Middle frontal gyrus (tissue), 1 donor: ENCODE data around the gene RNF186.
"Not testable (repeated sequence)": the region's sequence is repeated elsewhere in the genome, so short reads cannot be mapped to it uniquely, and the experiment has no call there.

Source experiments
- DNase-seq: peaks from one replicate; pipeline ENCODE4 v3.0.0-alpha.2; 2015; ENCODE audit warnings: low spot score; ENCODE audit errors: extremely low spot score

Gene RNF186, protein sequence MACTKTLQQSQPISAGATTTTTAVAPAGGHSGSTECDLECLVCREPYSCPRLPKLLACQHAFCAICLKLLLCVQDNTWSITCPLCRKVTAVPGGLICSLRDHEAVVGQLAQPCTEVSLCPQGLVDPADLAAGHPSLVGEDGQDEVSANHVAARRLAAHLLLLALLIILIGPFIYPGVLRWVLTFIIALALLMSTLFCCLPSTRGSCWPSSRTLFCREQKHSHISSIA

DNA sequence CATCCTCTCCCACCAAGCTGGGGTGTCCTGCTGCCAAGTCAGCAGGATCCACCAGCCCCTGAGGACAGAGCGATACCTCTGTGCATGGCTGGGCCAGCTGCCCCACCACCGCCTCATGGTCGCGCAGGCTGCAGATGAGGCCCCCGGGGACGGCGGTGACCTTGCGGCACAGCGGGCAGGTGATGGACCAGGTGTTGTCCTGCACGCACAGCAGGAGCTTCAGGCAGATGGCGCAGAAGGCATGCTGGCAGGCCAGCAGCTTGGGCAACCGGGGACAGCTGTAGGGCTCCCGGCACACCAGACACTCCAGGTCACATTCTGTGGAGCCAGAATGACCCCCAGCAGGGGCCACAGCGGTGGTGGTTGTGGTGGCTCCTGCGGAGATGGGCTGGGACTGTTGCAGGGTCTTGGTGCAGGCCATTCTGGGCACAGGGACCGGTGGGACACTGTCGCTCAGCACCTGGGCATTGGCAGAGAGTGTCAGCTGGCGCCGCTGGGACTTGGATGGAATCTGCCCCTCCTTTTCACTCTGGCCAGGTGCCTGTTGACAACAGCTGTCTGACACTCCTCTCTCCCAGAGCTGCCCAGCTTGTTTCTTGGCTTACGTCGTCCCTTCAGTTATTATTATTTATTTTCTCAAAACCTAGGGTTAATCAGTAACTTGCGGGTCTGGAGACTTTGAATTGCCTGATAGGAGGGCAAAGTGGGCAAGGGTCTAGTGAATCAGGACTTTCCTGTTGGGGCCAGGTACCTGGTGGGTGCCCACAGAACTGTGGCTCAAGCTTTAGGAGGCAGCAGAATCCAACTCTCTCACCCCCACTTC lies at the start of gene RNF186:
RNF186 (minus strand) TSS at position 603 of the 823 bp plus-strand sequence; CDS start at position 421, 182 bp downstream.
- DNase-seq: no peak

DNA sequence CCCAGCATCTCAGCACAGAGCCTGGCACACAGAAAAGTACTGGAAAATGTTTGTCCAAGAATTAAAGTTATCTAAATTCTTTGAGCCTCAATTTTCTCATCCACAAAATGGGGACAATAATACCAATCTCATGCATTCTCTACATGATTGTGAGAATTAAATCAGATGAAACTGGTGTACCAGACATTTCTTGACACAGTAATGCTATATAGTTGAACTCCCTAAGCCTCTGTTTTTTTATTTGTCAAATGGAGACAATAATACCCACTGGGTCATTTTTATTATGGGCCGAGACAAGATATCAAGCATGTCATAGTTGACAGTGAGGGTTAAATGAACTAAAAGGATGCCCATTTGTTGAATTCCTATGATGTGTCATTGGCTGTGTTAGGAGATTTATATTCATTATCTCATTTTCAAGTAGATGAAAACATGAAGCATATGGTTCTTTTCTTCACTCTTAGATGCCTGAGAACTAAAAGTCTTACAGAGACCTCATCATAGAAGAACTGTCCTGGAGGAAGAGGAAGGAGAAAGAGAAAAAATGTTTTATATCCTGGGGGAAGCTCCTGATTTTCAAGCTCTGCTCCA lies 49.6 kb upstream of the RNF186 start:
- DNase-seq: no peak

DNA sequence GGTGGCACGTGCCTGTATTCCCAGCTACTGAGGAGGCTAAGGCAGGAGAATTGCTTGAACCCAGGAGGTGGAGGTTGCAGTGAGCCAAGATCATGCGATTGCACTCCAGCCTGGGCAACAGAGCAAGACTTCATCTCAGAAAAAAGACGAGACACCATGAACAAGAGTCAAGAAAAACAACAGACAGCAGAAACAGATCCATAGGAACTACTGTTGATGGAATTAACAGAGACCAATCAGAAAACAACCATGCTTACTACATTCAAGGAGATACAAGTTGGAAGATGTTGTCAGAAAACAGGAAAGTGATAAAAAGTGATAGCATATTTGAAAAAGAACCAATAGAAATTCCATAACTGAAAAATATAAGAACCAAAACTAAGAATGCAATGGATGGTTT lies 47.9 kb upstream of the RNF186 start:
- DNase-seq: no peak

GRCh38 chr1:19861842-19862530 lies 46.9 kb upstream of the RNF186 start:
- DNase-seq: no peak

DNA sequence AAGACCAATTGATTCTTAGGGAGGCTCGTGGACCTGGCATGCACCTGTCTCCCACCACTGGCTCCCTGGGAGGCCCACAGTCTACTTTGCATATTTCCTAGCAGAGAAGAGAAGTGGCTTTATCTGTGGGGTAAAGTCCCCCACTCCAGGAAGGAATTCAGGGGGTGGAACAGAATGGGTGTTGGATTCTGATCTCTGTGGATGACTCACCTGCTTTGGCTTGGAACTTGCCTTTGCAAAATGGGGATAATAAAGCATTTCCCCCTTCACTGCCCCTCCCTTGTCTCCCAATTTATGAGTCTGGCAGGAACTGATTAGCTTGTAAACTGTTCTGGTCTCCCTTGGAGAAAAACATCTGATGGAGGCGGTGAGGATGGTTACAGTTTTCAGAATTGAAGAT lies 46.0 kb upstream of the RNF186 start:
- DNase-seq: no peak

GRCh38 chr1:19860418-19860817 lies 45.3 kb upstream of the RNF186 start:
- no peak for DNase-seq

GRCh38 chr1:19859876-19860275 lies 44.8 kb upstream of the RNF186 start:
- no peak for DNase-seq

DNA sequence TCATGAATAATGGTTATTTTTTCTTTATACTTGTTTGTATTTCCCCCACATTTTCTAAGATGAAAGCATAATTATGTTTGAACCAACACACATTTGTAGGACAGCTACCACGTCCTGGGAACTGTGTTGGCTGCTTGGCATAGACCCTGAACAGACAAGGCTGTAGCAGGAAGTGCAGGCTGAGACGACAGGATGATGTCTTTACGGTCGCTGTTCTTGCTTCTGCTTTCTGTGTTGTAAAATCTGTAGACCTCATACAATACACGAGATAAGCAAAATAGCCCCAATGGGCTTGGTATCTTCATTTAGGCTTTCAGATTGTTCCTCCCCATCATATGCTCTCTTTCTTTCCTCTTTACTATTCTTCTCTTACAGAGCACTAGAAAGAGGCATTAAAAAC lies 43.8 kb upstream of the RNF186 start:
- DNase-seq: no peak

GRCh38 chr1:19854866-19855265 lies 39.8 kb upstream of the RNF186 start:
- no peak for DNase-seq

GRCh38 chr1:19852036-19852435 lies 37.0 kb upstream of the RNF186 start:
- no peak for DNase-seq

GRCh38 chr1:19850214-19850613 lies 35.1 kb upstream of the RNF186 start:
- no peak for DNase-seq

- not testable (repeated sequence) for DNase-seq
Observed at GRCh38 chr1:19849307-19849706, 34.2 kb upstream of the RNF186 start.

DNA sequence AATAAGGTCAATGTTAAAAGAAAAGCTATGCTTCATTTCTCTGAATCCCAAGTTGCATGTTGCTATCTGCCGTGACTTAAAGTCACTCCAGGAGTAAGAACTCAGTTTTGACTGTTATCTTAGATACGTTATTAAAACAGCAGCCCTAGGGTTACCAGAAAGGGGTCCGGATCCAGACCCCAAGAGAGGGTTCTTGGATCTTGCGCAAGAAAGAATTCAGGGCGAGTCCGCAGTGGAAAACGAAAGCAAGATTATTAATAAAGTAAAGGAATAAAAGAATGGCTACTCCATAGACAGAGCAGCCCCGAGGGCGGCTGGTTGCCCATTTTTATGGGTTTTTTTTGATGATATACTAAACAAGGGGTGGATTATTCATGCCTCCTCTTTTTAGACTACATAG lies 32.3 kb upstream of the RNF186 start:
- DNase-seq: not testable (repeated sequence)

- no peak for DNase-seq
Observed at GRCh38 chr1:19846338-19846737, 31.3 kb upstream of the RNF186 start.

DNA sequence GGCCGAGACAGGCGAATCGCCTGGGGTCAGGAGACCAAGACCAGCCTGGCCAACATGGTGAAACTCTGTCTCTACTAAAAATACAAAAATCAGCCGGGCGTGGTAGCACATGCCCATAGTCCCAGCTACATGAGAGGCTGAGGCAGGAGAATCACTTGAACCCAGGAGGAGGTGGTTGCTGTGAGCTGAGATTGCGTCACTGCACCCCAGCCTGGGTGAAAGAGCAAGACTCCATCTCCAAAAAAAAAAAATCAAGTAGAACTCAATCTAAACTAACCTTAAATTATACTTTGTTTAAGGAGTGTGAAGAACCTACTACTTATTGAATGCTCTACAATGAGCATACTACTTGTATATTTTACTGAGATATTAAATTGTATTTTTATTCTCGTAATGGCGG lies 30.5 kb upstream of the RNF186 start:
- no peak for DNase-seq

DNA sequence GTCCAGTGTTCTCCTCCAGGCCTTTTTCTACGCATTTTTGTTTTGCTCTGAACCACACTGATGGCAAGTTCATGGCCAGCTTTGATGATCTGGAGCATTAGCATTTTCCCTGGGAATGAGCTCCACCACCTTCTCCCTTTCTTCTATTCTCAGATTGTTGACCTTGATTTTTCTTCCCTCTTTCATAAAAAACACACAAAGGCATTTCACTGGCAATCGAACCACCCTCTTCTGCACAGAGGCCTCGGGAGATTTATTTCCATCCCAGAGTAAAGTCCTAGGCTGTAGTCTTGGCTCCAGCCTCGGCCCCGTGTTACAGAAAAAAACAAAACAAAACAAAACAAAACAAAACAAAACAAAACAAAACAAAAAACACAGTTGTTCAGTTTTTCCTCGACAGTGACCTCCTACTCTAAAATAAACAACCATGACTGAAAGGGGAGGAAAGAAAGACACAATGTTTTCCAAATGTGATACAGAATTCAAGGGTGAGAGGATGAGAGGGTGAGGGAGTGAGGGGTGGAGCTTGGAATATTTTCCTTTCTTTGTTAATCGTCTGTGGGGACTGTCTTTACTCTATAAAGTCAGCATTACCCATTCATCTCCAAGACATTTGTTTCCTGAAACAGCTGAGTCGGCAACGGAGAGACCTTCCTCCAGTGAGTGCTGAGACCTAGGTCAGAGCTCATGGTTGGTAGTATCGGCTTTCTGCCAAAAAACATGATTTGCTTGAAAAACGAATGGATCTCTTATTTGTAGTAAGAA lies 29.8 kb upstream of the RNF186 start:
- no peak for DNase-seq

- DNase-seq: no peak
Observed at GRCh38 chr1:19840228-19840627, 25.1 kb upstream of the RNF186 start.

DNA sequence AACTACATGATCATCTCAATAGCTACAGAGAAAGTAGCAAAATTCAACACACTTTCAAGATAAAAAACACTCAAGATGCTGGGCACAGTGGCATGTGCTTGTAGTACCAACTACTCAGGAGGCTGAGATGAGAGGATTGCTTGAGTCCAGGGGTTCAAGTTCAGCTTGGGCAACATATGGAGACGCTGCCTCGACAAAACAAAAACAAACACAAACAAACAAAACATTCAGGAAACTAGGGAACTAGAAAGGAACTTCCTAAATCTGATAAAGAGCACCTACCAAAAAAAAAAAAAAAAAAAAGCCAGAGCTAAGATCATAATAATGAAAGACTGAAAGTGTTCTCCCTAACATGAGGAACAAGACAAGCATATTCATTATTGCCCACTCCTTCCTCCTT lies 22.8 kb upstream of the RNF186 start:
- DNase-seq: no peak

DNA sequence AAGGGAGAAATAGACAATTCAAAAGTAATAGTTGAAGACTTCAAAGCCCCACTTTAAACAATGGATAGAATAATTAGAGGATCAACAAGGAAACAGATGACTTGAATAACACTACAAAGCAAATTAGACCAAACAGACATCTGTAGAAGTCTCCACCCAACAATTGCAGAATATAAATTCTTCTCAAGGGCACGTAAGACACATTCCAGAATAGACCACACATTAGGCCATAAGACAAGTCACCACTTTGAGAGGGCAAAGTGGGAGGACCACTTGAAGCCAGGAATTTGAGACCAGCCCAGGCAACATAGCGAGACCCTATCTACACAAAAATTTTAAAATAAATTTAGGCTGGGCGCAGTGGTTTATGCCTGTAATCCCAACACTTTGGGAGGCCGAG lies 20.5 kb upstream of the RNF186 start:
- no peak for DNase-seq

- no peak for DNase-seq
Observed at GRCh38 chr1:19831441-19831840, 16.4 kb upstream of the RNF186 start.

DNA sequence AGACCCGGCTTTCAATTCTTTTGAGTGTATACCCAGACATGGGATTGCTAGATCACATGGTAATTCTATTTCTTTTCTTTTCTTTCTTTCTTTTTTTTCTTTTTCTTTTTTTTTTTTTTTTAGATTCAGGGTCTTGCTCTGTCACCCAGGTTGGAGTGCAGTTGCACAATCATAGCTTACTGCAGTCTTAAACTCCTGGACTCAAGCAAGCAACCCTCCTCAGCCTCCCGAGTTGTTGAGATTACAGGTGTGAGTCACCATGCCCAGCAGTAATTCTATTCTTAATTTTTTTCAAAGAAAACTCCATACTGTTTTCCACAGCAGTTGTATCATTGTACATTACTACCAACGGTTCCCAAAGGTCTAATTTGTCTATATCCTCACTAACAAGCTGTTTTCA lies 13.5 kb upstream of the RNF186 start:
- no peak for DNase-seq
